ENCODE data around the gene CYP27A1.

The CYP27A1 gene

DNA sequence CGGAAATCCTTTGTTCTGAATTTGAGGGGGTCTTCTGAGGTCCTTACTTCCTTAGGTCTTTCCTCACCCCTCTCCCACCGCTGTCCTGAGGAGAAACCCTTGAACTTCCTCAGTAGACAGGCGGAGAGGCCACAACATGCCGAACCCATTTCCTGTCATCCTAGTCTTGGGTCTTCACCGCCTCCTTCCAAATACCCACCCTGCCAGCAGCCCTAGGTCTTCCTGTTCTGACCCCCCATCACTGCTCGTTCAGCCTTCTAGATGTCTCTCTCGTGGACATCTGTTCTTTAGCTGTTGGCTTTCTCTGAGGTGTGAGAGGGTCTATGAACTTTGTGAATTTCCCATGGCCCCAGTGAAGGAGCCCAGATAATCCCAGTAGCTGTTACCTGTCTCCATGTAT lies 27.2 kb upstream of the CYP27A1 start:
- Histone ChIP-seq H3K79me2 (ENCODE audit: insufficient read depth, low read length) (no peaks in the 10 kb centered on the region), H4K20me1 (ENCODE audit: low read depth, low read length) (no peaks in the 10 kb centered on the region; the same call in 1 of the 2 replicates), H3K4me2 (ENCODE audit: low read depth, low read length, poor library complexity, severe bottlenecking) (no peak overlapping the region), H3F3A (ENCODE audit: insufficient read depth) (no peaks in the 10 kb centered on the region), H2AFZ (ENCODE audit: low read depth, low read length, severe bottlenecking) (no peak overlapping the region), H3K4me3 (ENCODE audit: insufficient read depth, low read length, poor library complexity, severe bottlenecking) (no peak overlapping the region), H3K36me3 (ENCODE audit: low read length) (peaks cover 9% of the 10 kb centered on the region), H3K9me3 (ENCODE audit: insufficient read depth, low read length) (no peaks in the 10 kb centered on the region), H3K27ac (ENCODE audit: low read depth, low read length) (no peak overlapping the region), H3K9me2 (replicated peaks; ENCODE audit: insufficient read depth, low read length) (no peaks in the 10 kb centered on the region), H3K27me3 (ENCODE audit: low read length) (no peaks in the 10 kb centered on the region), H3K9ac (ENCODE audit: low read length) (no peak overlapping the region)
- TF ChIP-seq EZH2phosphoT487 (conservative IDR thresholded peaks at IDR 0.05; ENCODE audit: low read length), result no peak
- no peak for TF ChIP-seq CTCF (IDR thresholded peaks at IDR 0.05; ENCODE audit: insufficient read depth, low read length, poor library complexity, severe bottlenecking)

DNA sequence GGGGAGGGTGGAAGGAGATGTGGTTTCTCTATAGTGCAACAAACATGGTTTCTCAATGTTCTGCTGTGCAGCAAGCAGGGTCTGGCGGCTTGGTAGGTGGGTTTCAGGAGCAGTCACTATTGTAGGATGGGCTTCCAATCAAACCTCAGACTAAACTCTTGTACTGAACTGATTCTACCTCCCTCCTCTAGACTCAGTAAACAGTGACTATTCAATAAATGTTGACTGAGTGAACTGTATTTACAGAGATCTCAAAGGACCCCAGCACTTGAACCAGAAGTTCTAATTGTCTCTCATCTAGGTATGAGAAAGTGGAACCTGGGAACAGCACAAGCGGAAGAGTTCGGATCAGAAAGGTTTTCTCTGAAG lies 26.8 kb upstream of the CYP27A1 start:
- Histone ChIP-seq H3K4me3 (ENCODE audit: insufficient read depth, low read length, poor library complexity, severe bottlenecking) (no peak overlapping the region), H2AFZ (ENCODE audit: low read depth, low read length, severe bottlenecking) (no peak overlapping the region), H3K9me2 (replicated peaks; ENCODE audit: insufficient read depth, low read length) (no peaks in the 10 kb centered on the region), H3K27ac (ENCODE audit: low read depth, low read length) (no peak overlapping the region), H3F3A (ENCODE audit: insufficient read depth) (no peaks in the 10 kb centered on the region), H3K4me2 (ENCODE audit: low read depth, low read length, poor library complexity, severe bottlenecking) (no peak overlapping the region), H3K27me3 (ENCODE audit: low read length) (no peaks in the 10 kb centered on the region), H4K20me1 (ENCODE audit: low read depth, low read length) (no peaks in the 10 kb centered on the region; the same call in 1 of the 2 replicates), H3K79me2 (ENCODE audit: insufficient read depth, low read length) (no peaks in the 10 kb centered on the region), H3K36me3 (ENCODE audit: low read length) (peaks cover 9% of the 10 kb centered on the region), H3K9me3 (ENCODE audit: insufficient read depth, low read length) (no peaks in the 10 kb centered on the region), H3K9ac (ENCODE audit: low read length) (no peak overlapping the region)
- TF ChIP-seq CTCF (IDR thresholded peaks at IDR 0.05; ENCODE audit: insufficient read depth, low read length, poor library complexity, severe bottlenecking) (no peak), EZH2phosphoT487 (conservative IDR thresholded peaks at IDR 0.05; ENCODE audit: low read length) (no peak)

DNA sequence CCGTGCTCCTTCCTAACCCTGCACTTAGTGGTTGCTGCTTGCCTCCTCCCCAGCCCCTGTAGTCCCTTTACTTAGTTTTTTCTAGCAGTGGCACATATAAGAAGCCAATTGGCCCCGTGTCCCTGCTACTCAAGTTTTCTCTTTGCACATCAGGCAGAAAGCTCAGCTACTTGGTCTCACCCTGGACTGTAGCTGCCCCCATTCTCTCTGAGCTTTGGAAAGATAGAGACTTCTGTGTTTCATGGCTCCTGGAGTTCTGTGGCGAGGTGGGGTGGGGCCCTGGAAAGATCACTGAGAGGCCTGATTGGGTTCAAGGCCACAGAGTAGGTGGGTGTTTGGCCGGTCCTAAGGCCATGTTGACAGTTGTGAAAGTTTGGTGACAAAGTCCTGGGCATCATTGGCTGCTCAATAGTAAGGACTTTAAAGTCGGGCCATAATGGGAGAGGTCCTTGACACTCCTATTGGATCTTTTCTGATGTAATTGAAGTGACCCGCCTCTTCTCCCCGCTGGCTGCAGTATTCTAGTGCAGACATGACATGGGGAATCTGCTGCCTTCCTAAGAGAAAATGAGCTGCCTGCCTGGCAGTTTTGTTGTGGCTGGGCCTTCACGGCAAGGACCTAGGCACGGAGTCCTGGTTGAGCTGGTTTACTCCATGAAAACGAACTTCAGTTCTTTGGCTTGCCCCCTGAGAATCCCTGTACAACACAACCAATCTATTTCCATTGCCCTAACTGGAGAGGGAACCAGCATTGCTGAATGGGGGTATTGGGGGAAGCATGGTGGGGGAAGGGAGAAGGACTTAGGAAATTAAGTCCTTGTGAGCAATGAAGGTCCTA lies 26.2 kb upstream of the CYP27A1 start:
- no peaks in the 10 kb centered on the region for H3K9me2 ChIP-seq (replicated peaks; ENCODE audit: insufficient read depth, low read length)
- no peaks in the 10 kb centered on the region; the same call in 1 of the 2 replicates for H4K20me1 ChIP-seq (ENCODE audit: low read depth, low read length)
- H3K4me2 ChIP-seq (ENCODE audit: low read depth, low read length, poor library complexity, severe bottlenecking), result no peak overlapping the region
- no peaks in the 10 kb centered on the region for H3K27me3 ChIP-seq (ENCODE audit: low read length)
- no peaks in the 10 kb centered on the region for H3F3A ChIP-seq (ENCODE audit: insufficient read depth)
- TF ChIP-seq EZH2phosphoT487 (conservative IDR thresholded peaks at IDR 0.05; ENCODE audit: low read length) (no peak), CTCF (IDR thresholded peaks at IDR 0.05; ENCODE audit: insufficient read depth, low read length, poor library complexity, severe bottlenecking) (no peak)
- H3K9ac ChIP-seq (ENCODE audit: low read length), result no peak overlapping the region
- no peak overlapping the region for H3K27ac ChIP-seq (ENCODE audit: low read depth, low read length)
- no peaks in the 10 kb centered on the region for H3K79me2 ChIP-seq (ENCODE audit: insufficient read depth, low read length)
- peaks cover 7% of the 10 kb centered on the region for H3K36me3 ChIP-seq (ENCODE audit: low read length)
- no peak overlapping the region for H2AFZ ChIP-seq (ENCODE audit: low read depth, low read length, severe bottlenecking)
- H3K4me3 ChIP-seq (ENCODE audit: insufficient read depth, low read length, poor library complexity, severe bottlenecking), result no peak overlapping the region
- H3K9me3 ChIP-seq (ENCODE audit: insufficient read depth, low read length), result no peaks in the 10 kb centered on the region
